HCT116 (cell line): Measurements from ENCODE around the gene ZNF646. TPM values are rescaled to one million over a fixed set of nuclear protein-coding genes. Genes with fewer than 3 reads are reported as not detected.

ENCODE experiments used
- ATAC-seq: fragments of 200-7000 bp; cut with Tn5 transposase; 2 replicates; pipeline ENCODE4 v1.9.1; 2020; ENCODE audit warnings: mild to moderate bottlenecking, moderate library complexity
- BruUV-seq: library from RNA; stranded (reverse); fragments of 400-500 nt; replicated peaks from 2 replicates; lab custom pipeline; 2021; lab: Mats Ljungman, UMichigan
- CTCF ChIA-PET: fragments of 300-600 bp; sonication (Branson Sonifier 250); formaldehyde crosslinking; loops from one replicate; lab custom pipeline; 2021; ENCODE audit warnings: antibody characterized with exemption; lab: Charles Lee
- POLR2A ChIA-PET: fragments of 300-600, 350-600 bp; sonication (Branson Sonifier 250); formaldehyde crosslinking; loops from one replicate; lab custom pipeline; 2021; ENCODE audit warnings: antibody characterized with exemption; lab: Charles Lee
- RAD21 ChIA-PET, 2 experiments: fragments of 300-600 bp; sonication (Branson Sonifier 250); formaldehyde crosslinking; loops; one replicate each; lab custom pipeline; 2023; ENCODE audit warnings: low total read pairs in 2 of 2; ENCODE audit not compliant: uncharacterized antibody in 2 of 2, unreplicated experiment in 2 of 2, low non-redundant PET in 1 of 2; lab: Charles Lee
- DNase-seq: peaks from one replicate; pipeline ENCODE4 v3.0.0-alpha.2; 2010; ENCODE audit warnings: low read depth, low spot score
- H2AFZ ChIP-seq: fragments of 200-600 bp; shearing (Covaris generic), sonication (generic); 2 replicates; pipeline ENCODE4 v1.6.1; 2017; ENCODE audit warnings: low read depth, mixed run types, mixed read lengths, antibody characterized with exemption, low read length; ENCODE audit not compliant: poor library complexity, severe bottlenecking
- H3K27ac ChIP-seq: 2 replicates; pipeline ENCODE4 v1.5.1; 2012; ENCODE audit warnings: low read depth, low read length
- H3K27me3 ChIP-seq: fragments of 200-600 bp; sonication (generic); 2 replicates; pipeline ENCODE4 v1.6.1; 2016; ENCODE audit warnings: mixed run types, low read length, mixed read lengths; ENCODE audit not compliant: insufficient read depth
- H3K36me3 ChIP-seq, 2 experiments: fragments of 200-500 bp in 1 of 2; fragments of 200-600 bp in 1 of 2; sonication (Bioruptor generic) in 1 of 2; sonication (generic) in 1 of 2; 2 replicates each; pipeline versions ENCODE4 v1.5.1 to v1.6.1; 2014 to 2016; ENCODE audit warnings: low read length in 2 of 2, inconsistent platforms in 1 of 2, mixed read lengths in 1 of 2, mixed run types in 1 of 2; ENCODE audit not compliant: insufficient read depth in 2 of 2, control insufficient read depth in 1 of 2
- H3K4me1 ChIP-seq, 2 experiments: fragments of 200-600 bp in 1 of 2; sonication (generic) in 1 of 2; 2 replicates each; pipeline versions ENCODE4 v1.5.1 to v1.6.1; 2012 to 2017; ENCODE audit warnings: low read length in 2 of 2, inconsistent platforms in 1 of 2, mild to moderate bottlenecking in 1 of 2, mixed read lengths in 1 of 2, mixed run types in 1 of 2, moderate library complexity in 1 of 2; ENCODE audit not compliant: insufficient read depth in 2 of 2, control insufficient read depth in 1 of 2
- H3K4me2 ChIP-seq: fragments of 200-600 bp; sonication (generic); 2 replicates; pipeline ENCODE4 v1.6.1; 2017; ENCODE audit warnings: mixed run types, low read length, mixed read lengths
- H3K4me3 ChIP-seq, 2 experiments: fragments of 200-600 bp in 1 of 2; sonication (generic) in 1 of 2; replicated peaks in 1 of 2; 2 replicates each; pipeline ENCODE4 v1.5.1; 2011 to 2016; ENCODE audit warnings: low read length in 2 of 2, control low read depth in 1 of 2, low read depth in 1 of 2, mild to moderate bottlenecking in 1 of 2, mixed read lengths in 1 of 2, mixed run types in 1 of 2
- H3K79me2 ChIP-seq: fragments of 200-600 bp; sonication (generic); 2 replicates; pipeline ENCODE4 v1.6.1; 2017; ENCODE audit warnings: mild to moderate bottlenecking, mixed run types, low read length, moderate library complexity, mixed read lengths; ENCODE audit not compliant: insufficient read depth
- H3K9ac ChIP-seq: fragments of 200-600 bp; sonication (generic); 2 replicates; pipeline ENCODE4 v1.6.1; 2016; ENCODE audit warnings: low read length, mixed read lengths
- H3K9me2 ChIP-seq: fragments of 200-600 bp; sonication (generic), shearing (Covaris generic); 2 replicates; pipeline ENCODE4 v1.6.1; 2017; ENCODE audit warnings: mixed run types, mild to moderate bottlenecking, moderate library complexity; ENCODE audit not compliant: insufficient read depth
- H3K9me3 ChIP-seq, 2 experiments: fragments of 200-500 bp in 1 of 2; fragments of 200-600 bp in 1 of 2; sonication (Bioruptor generic) in 1 of 2; sonication (generic) in 1 of 2; 2 replicates each; pipeline ENCODE4 v1.6.1; 2014 to 2017; ENCODE audit warnings: low read length in 2 of 2, mixed read lengths in 2 of 2, inconsistent platforms in 1 of 2, low read depth in 1 of 2, mild to moderate bottlenecking in 1 of 2, mixed run types in 1 of 2, moderate library complexity in 1 of 2; ENCODE audit not compliant: control insufficient read depth in 1 of 2, insufficient read depth in 1 of 2
- H4K20me1 ChIP-seq: fragments of 200-600 bp; sonication (generic), shearing (Covaris generic); 2 replicates; pipeline ENCODE4 v1.6.1; 2017; ENCODE audit warnings: mixed run types, mild to moderate bottlenecking, moderate library complexity; ENCODE audit not compliant: insufficient read depth
- CEBPB ChIP-seq: IDR thresholded peaks from 2 replicates; pipeline ENCODE4 v1.6.1; 2012; ENCODE audit warnings: low read depth
- CTCF ChIP-seq, 3 experiments: fragments of 200-600 bp in 1 of 3; sonication (generic) in 1 of 3; IDR thresholded peaks in 2 of 3; conservative IDR thresholded peaks in 1 of 3; 2 replicates each; pipeline ENCODE4 v1.5.1; 2012 to 2017; ENCODE audit warnings: low read depth in 2 of 3, low read length in 2 of 3, antibody characterized with exemption in 1 of 3, borderline replicate concordance in 1 of 3, control low read depth in 1 of 3, mild to moderate bottlenecking in 1 of 3, mixed read lengths in 1 of 3, mixed run types in 1 of 3, moderate library complexity in 1 of 3; ENCODE audit not compliant: insufficient read depth in 1 of 3
- ELF1 ChIP-seq: IDR thresholded peaks from 2 replicates; pipeline ENCODE4 v1.6.1; 2012; ENCODE audit warnings: low read depth, borderline replicate concordance
- EZH2phosphoT487 ChIP-seq: fragments of 200-600 bp; IDR thresholded peaks from 2 replicates; pipeline ENCODE4 v1.6.1; 2018; ENCODE audit warnings: antibody characterized with exemption, borderline replicate concordance
- JUND ChIP-seq: IDR thresholded peaks from 2 replicates; pipeline ENCODE4 v1.6.1; 2012
- POLR2A ChIP-seq: IDR thresholded peaks from 2 replicates; pipeline ENCODE4 v1.7.0; 2011; ENCODE audit warnings: borderline replicate concordance; ENCODE audit not compliant: insufficient read depth, insufficient read length; ENCODE audit errors: extremely low read depth
- POLR2AphosphoS5 ChIP-seq: IDR thresholded peaks from 2 replicates; pipeline ENCODE4 v1.6.1; 2011; ENCODE audit warnings: mild to moderate bottlenecking, low read depth, low read length, moderate library complexity
- RAD21 ChIP-seq: IDR thresholded peaks from 2 replicates; pipeline ENCODE4 v1.6.1; 2012; ENCODE audit warnings: low read depth, mild to moderate bottlenecking
- SIN3A ChIP-seq: IDR thresholded peaks from 2 replicates; pipeline ENCODE4 v1.6.1; 2012; ENCODE audit warnings: low read depth
- SRF ChIP-seq: IDR thresholded peaks from 2 replicates; pipeline ENCODE4 v1.6.1; 2012; ENCODE audit warnings: low read depth
- ZNF274 ChIP-seq: fragments of 200-500 bp; sonication (Bioruptor generic); IDR thresholded peaks from 2 replicates; pipeline ENCODE4 v1.6.1; 2014; ENCODE audit warnings: mild to moderate bottlenecking, low read depth, low read length, inconsistent platforms
- intact Hi-C: fragments of 100-400 bp; cut with micrococcal nuclease; formaldehyde crosslinking; loops from 2 replicates; pipeline ENCODE4 v1.10.0; 2022
- total RNA-seq: library from RNA; stranded (reverse); gene quantifications from one replicate; pipeline ENCODE4 v1.2.1, GENCODE V29; 2021; ENCODE audit not compliant: unreplicated experiment
- TF ChIP-seq, protein P1 (sequence below): IDR thresholded peaks from 2 replicates; pipeline ENCODE4 v1.6.1; 2012
- TF ChIP-seq, protein P2 (sequence below): IDR thresholded peaks from 2 replicates; pipeline ENCODE4 v1.6.1; 2012; ENCODE audit warnings: low read depth
- TF ChIP-seq, protein P3 (sequence below): IDR thresholded peaks from 2 replicates; pipeline ENCODE4 v1.6.1; 2012

The ZNF646 gene
- total RNA-seq, 1 experiment from 2014 or later = 17.7 TPM

GRCh38 chr16:31088459-31089183 is 14.4 kb downstream of the ZNF646 start, which contains the start of gene PRSS53 (continued):
- TF ChIP-seq POLR2AphosphoS5 (no peak), POLR2A (no peak), SRF (no peak), SIN3A (no peak), ZNF274 (no peak), ELF1 (no peak), JUND (no peak)
- TF ChIP-seq, protein P1, sequence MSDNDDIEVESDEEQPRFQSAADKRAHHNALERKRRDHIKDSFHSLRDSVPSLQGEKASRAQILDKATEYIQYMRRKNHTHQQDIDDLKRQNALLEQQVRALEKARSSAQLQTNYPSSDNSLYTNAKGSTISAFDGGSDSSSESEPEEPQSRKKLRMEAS = no peak
- TF ChIP-seq, protein P2, sequence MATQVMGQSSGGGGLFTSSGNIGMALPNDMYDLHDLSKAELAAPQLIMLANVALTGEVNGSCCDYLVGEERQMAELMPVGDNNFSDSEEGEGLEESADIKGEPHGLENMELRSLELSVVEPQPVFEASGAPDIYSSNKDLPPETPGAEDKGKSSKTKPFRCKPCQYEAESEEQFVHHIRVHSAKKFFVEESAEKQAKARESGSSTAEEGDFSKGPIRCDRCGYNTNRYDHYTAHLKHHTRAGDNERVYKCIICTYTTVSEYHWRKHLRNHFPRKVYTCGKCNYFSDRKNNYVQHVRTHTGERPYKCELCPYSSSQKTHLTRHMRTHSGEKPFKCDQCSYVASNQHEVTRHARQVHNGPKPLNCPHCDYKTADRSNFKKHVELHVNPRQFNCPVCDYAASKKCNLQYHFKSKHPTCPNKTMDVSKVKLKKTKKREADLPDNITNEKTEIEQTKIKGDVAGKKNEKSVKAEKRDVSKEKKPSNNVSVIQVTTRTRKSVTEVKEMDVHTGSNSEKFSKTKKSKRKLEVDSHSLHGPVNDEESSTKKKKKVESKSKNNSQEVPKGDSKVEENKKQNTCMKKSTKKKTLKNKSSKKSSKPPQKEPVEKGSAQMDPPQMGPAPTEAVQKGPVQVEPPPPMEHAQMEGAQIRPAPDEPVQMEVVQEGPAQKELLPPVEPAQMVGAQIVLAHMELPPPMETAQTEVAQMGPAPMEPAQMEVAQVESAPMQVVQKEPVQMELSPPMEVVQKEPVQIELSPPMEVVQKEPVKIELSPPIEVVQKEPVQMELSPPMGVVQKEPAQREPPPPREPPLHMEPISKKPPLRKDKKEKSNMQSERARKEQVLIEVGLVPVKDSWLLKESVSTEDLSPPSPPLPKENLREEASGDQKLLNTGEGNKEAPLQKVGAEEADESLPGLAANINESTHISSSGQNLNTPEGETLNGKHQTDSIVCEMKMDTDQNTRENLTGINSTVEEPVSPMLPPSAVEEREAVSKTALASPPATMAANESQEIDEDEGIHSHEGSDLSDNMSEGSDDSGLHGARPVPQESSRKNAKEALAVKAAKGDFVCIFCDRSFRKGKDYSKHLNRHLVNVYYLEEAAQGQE = no peak

DNA sequence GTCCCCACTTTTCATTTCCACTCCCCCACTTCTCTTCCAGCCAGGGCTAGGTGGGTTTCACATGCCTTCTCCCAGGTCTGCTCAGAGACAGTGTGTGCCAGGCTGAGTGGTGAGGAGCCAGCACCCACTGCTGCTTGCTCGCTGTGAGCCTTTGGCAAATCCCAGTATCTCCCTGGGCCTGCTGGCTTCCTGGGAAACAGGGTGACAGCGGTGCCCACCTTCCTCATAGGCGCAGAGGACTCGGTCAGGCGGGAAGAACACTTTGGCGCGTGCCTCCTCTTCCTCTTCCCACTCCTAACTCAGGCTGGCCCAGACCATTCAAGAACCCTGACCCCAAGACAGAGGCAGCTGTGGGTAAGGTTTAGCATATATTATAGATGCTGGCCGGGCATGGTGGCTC is 15.0 kb downstream of the ZNF646 start:
- Histone ChIP-seq H3K79me2 (peaks cover 34% of the 10 kb centered on the region), H3K4me2 (no peak overlapping the region), H3K27ac (no peak overlapping the region), H2AFZ (no peak overlapping the region), H3K9ac (no peak overlapping the region), H3K27me3 (no peaks in the 10 kb centered on the region), H3K4me3 (no peak overlapping the region), H3K9me3 (no peaks in the 10 kb centered on the region), H3K9me2 (no peaks in the 10 kb centered on the region), H3K36me3 (peaks cover 0 to 8% of the 10 kb centered on the region in 2 experiments; a peak in 3 of 4 replicates), H4K20me1 (no peaks in the 10 kb centered on the region), H3K4me1 (peaks cover 5 to 12% of the 10 kb centered on the region in 2 experiments; a peak in 3 of 4 replicates)
- no TSS peak for BruUV-seq
- RAD21 ChIA-PET = no interaction called here
- POLR2A ChIA-PET = no interaction called here
- CTCF ChIA-PET = no interaction called here
- intact Hi-C loops = no loop called here
- ATAC-seq (no peak), DNase-seq (no peak)
- TF ChIP-seq, protein P3, sequence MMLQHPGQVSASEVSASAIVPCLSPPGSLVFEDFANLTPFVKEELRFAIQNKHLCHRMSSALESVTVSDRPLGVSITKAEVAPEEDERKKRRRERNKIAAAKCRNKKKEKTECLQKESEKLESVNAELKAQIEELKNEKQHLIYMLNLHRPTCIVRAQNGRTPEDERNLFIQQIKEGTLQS = no peak
- TF ChIP-seq POLR2A = no peak
- TF ChIP-seq CTCF (IDR thresholded peaks at IDR 0.05 in 2 of 3, conservative IDR thresholded peaks at IDR 0.05 in 1 of 3; ENCODE audit: borderline replicate concordance in 1 of 3, insufficient read depth in 1 of 3, low read depth in 2 of 3, low read length in 2 of 3) = no peak
- TF ChIP-seq CEBPB = no peak
- TF ChIP-seq, protein P2 = no peak
- TF ChIP-seq RAD21 = no peak
- TF ChIP-seq, protein P1 = no peak
- TF ChIP-seq JUND = no peak
- no peak for TF ChIP-seq EZH2phosphoT487
- TF ChIP-seq ELF1 = no peak
